ENCODE results near the gene MYLK.
"Not testable (repeated sequence)": the region's sequence is repeated elsewhere in the genome, so short reads cannot be mapped to it uniquely, and the experiment has no call there.

Gene MYLK

GRCh38 chr3:123722456-123722855, 161.7 kb downstream of the MYLK start:
- no peak for DNase-seq (ENCODE audit: low spot score)

- DNase-seq (ENCODE audit: low spot score): no peak
These were observed 162.1 kb downstream of the MYLK start for GRCh38 chr3:123722021-123722420.

- DNase-seq (ENCODE audit: low spot score): not testable (repeated sequence)
These were observed 162.9 kb downstream of the MYLK start for GRCh38 chr3:123721095-123721689.

DNA sequence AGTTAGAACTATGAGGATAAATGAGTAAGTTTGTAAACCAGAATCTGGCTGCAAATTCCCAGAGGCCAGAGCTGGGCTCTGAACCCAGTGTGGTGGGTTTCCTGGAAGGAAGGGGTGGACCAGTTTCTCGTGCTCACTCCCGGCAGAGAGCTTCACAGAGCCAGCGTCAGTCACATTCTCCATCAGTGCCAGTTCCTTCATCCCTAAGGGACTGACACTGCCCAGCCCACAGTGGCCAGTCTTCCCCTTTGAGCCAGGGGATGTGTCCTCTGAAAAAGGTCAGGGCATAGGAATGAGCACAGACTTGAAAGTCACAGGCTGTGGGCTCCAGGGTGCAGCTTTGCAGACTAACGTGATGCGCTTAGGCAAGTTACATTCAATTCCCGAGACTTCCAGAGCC, 163.5 kb downstream of the MYLK start:
- no peak for DNase-seq (ENCODE audit: low spot score)

DNA sequence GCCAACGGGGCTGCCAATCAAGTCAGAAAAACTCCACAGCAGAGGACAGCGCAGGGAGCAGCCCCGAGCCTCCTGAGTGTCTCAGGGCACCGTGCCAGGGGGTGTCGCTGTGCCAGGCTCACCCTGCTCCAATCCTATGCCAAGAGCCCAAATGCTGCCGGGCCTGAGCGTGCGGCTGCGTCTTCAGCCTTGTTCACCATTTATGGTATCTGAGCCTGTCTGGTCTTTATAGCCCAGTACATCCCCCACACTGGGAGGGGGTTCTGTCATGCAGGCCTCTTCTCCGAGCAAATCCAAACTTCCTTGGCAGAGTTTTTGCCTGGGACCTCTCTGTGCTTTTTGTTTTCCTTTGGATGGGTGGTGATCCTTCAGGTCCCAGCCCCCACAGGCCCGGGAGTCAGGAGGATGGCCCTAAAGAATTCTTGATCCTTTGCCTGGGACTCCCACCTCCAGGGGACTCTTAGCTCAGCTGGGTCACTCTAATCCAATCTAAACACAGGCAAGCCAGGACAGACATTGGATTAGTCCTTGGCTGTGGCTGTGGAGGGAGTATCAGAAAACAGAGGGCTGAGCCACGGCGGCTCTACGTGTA, 164.2 kb downstream of the MYLK start:
- no peak for DNase-seq (ENCODE audit: low spot score)

DNA sequence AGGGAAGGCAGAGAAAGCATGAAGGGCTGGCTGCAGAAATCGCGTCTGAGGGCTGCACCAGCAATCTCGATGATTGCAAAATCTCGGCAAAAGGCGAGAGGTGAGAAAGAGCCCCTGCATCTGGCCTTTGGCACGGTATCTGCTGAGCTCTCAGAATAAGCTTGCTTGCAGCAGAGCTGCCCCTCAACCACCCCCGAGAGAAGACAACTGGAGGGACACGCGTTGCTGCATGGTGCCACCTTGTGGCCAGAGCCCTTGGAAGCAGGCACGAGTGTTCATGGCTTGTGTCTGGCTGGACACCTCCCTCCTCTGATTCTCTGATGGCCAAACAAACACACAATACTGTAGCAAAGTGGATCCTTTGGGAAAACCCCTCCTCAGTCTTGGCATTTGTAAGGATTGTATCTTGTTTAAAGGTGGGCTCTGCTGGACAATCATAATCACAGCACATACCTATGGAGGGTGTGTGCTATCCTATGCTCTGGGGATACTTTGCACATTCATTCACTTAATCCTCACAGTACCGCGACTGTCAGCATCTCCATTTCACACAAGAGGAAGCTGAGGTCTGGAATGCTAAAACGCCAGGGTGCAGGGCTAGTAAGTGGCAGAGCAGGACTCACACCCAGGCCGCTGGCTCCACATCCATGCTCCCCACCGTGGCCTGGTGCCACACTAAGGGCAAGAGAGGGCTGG, 164.9 kb downstream of the MYLK start:
- peak; percentile 74 for DNase-seq (ENCODE audit: low spot score)

GRCh38 chr3:123718108-123718507, 166.0 kb downstream of the MYLK start:
- no peak for DNase-seq (ENCODE audit: low spot score)

- DNase-seq (ENCODE audit: low spot score): not testable (repeated sequence)
These were observed 166.7 kb downstream of the MYLK start for GRCh38 chr3:123717451-123717850.

- DNase-seq (ENCODE audit: low spot score): no peak
These were observed 167.7 kb downstream of the MYLK start for GRCh38 chr3:123716411-123716810.

- DNase-seq (ENCODE audit: low spot score): no peak
These were observed 170.9 kb downstream of the MYLK start for GRCh38 chr3:123713211-123713610.

DNA sequence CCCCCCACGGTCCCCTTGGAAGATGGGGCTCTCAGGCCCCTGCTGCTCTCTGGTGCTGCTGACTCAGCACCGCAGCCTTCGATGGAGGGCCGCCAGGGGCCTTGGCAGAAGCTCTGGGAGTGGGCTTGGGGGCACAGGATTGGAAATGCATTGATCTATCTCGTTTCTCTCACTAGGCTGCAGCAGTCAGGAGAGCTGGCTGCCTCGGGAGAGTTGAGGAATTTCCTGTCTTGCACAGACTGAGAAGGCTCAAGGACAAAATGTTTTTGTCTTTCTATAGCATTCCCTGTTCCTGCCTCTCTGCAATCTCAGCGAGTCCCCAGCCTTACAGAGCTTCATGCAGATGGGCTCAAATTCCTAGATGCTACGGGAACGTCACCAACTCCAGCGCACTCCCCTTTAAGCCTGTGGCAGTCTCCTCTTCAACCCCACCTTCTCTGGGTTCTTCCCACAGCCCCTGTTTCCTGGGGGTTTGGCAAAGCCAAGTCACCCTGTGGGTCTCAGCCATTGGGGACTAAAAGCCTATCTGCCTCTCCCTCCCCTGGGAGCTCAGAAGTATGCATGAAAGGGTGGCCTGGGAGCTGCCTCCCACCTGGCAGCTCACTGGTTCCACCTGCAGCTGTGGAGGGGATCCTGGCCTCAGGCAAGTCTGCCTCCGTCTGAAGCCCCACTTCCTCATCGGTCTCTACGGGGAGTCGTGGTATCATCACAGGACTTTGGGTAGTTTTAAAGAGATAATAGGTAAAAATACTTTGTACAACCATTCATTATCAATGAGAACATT, 171.9 kb downstream of the MYLK start:
- no peak for DNase-seq (ENCODE audit: low spot score)

DNA sequence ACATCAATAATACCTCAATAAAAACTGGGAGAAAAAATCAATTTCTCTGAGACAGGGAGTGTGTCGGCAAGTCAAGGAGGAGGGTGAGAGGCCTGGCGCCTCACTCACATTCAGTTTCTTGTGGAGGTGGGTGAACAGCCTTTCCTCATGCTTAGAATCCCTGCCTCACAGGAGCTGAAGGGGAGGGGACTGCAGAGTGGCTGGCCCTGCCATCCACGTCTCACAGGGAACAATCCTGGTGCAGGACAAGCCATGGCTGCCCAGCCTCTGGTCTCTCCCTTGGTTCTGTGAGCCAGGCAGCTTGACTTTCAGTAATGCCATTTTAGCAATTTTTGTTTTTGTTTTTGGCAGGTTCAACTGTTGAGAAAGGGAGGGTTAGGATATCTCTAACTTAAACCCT, 172.8 kb downstream of the MYLK start:
- no peak for DNase-seq (ENCODE audit: low spot score)

DNA sequence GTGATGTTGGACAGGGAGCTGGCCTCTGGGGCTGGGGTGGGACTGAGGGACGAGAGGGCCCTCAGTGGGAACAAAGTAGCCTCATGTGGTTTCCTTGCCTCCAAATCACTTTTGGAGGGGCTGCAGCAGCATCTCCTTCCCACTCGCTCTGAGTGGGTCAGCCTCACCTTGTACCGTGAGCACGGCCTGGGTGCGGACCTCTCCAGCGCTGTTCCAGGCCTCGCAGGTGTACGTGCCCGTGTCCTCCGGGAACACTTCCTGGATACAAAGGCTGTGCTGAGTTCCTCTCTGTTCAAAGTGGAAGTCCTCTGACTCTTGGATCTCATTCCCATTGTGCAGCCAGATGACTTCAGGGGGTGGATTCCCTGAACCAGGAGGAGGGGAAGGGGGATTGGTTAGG, 175.6 kb downstream of the MYLK start:
- no peak for DNase-seq (ENCODE audit: low spot score)

DNA sequence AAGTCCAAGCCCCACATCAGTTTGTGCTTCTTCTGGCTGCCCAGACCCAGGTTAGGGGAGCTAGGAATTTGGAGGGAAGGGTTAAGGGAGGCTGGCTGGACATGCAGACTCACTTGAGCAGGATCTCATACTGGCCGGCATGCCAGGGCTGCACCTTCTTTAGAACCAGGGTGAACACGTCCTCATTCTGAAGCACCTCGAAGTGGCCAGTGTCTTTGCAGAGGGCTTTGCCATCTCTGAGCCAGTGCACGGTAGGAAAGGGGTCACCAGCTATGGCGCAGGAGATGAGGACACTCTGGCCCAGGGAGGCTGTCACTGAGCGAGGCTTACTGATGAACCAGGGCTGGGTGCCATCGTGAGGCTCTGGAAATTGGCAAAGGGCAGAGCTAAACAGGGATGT, 176.5 kb downstream of the MYLK start:
- not testable (repeated sequence) for DNase-seq (ENCODE audit: low spot score)

DNA sequence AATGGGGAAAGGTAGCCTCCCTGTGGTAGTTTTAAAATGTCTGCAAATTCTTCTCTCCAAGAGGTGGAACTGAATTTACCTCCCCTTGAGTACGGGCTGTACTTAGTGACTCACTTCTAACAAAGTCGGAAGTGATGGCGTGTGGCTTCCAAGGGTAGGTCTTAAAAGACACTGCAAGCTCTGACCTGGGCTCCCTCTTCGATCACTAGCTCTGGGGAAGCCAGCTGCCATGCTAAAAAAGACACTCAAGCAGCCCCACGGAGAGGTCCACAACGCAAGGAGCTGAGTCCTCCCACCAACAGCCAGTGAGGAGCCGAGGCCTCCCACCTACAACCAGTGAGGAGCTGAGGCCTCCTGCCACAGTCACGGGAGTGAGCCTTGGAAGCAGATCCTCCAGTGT, 177.3 kb downstream of the MYLK start:
- no peak for DNase-seq (ENCODE audit: low spot score)

- no peak for DNase-seq (ENCODE audit: low spot score)
These were observed 178.4 kb downstream of the MYLK start for GRCh38 chr3:123705488-123706285.

DNA sequence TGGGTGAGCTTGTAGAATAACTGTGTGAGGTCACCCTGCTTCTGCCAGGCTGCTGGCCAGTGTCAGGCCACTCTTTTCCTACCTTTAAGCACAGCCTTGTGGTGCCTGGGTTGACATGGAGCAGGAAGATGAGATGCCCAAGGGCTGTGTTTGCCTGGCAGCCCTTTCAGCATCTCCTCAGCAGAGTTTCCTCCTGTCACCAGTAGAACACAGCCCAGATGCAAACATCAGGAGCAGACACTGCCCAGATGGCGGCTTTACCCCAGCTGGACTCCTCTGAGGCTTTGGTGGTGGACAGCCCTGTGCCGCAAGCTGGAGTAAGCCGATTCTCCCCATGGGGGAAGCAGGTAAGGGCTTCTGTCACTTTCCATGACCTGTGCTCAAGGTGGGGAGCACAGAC, 180.5 kb downstream of the MYLK start:
- DNase-seq (ENCODE audit: low spot score): not testable (repeated sequence)

DNA sequence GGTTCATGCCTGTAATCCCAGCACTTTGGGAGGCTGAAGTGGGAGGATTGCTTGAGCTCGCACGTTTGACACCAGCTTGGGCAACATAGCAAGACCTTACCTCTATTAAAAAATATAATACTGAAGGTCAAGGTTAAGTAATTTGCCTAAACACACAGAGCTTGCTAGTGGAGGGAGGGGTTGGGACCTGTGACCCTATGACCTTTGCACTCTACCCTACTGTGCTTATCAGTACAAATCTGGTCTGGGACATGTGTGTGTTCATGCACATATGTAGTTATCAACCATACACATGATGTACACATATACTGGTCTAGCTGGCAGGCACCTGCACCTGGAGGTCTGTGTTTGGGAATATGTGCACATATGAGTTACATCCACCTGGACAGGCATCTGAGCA, 181.4 kb downstream of the MYLK start:
- DNase-seq (ENCODE audit: low spot score): no peak

GRCh38 chr3:123702057-123702456, 182.1 kb downstream of the MYLK start:
- peak; percentile 49 for DNase-seq (ENCODE audit: low spot score)

- DNase-seq (ENCODE audit: low spot score): no peak
These were observed 183.1 kb downstream of the MYLK start for GRCh38 chr3:123700791-123701722.

DNA sequence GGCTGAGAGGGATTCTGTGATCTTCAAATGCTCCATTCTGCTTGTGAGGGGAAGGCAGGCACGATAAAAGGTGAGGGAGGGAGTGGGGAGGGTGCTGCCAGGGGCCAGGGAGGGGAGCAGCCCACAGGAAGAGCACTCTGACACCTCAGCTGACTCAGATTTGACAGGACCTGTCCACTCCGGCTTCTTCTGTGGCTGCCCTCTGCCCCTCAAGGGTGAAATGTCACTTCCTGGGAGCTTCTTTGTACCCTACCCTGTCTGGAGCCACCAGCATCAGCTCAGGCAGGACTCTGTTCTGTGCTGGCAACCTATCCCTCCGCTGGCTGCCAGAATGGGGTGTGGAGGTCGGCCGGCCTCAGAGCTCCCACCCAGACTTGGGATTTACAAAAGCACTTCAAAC, 185.3 kb downstream of the MYLK start:
- no peak for DNase-seq (ENCODE audit: low spot score)

Measured in D341Med (cell line).